Gastrocnemius medialis (tissue), 4 donors: ENCODE data around the gene LRP4.

Source experiments
- CTCF ChIP-seq, 5 experiments: fragments of 450-650 bp in 3 of 5; fragments of 200-600 bp in 2 of 5; sonication (generic) in 2 of 5; IDR thresholded peaks in 4 of 5; conservative IDR thresholded peaks in 1 of 5; 1 replicate in 4 of 5; 2 replicates in 1 of 5; pipeline ENCODE4 v1.5.1; 2016 to 2019; ENCODE audit warnings: antibody characterized with exemption in 5 of 5, mild to moderate bottlenecking in 3 of 5, moderate library complexity in 3 of 5
- POLR2A ChIP-seq, 2 donors: fragments of 450-650 bp; IDR thresholded peaks; one replicate each; pipeline ENCODE4 v1.6.1; 2017; ENCODE audit warnings: antibody characterized with exemption in 2 of 2, mild to moderate bottlenecking in 2 of 2, moderate library complexity in 2 of 2

GRCh38 chr11:46918083-46918787 lies at the start of gene LRP4:
- TF ChIP-seq CTCF (IDR thresholded peaks at IDR 0.05 in 4 of 5, conservative IDR thresholded peaks at IDR 0.05 in 1 of 5) (no peak), POLR2A (IDR thresholded peaks at IDR 0.05) (peak; percentile 31 to 72)
